PC-9 (cell line): ENCODE data around the gene AHCYL2. TPM values are rescaled to one million over a fixed set of nuclear protein-coding genes. Genes with fewer than 3 reads are reported as not detected.

Experiments
- BruUV-seq: library from RNA; stranded (reverse); fragments of 400-500 nt; replicated peaks from 2 replicates; lab custom pipeline; 2021; lab: Mats Ljungman, UMichigan
- CTCF ChIA-PET: fragments of 300-600 bp; sonication (Branson Sonifier 250); formaldehyde crosslinking; loops from one replicate; lab custom pipeline; 2022; ENCODE audit warnings: antibody characterized with exemption; lab: Charles Lee
- POLR2A ChIA-PET: fragments of 300-600 bp; sonication (Branson Sonifier 250); formaldehyde crosslinking; loops from one replicate; lab custom pipeline; 2022; ENCODE audit warnings: antibody characterized with exemption; ENCODE audit not compliant: unreplicated experiment; lab: Charles Lee
- DNase-seq, 2 experiments: peaks; one replicate each; pipeline versions ENCODE4 v3.0.0 to v3.0.0-alpha.2; 2015 to 2022; ENCODE audit warnings: mixed read lengths in 1 of 2
- H2AFZ ChIP-seq: fragments of 200-600 bp; sonication (generic); 2 replicates; pipeline ENCODE4 v1.8.1; 2017; ENCODE audit warnings: antibody characterized with exemption
- H3F3A ChIP-seq: fragments of 200-600 bp; sonication (generic); 2 replicates; pipeline ENCODE4 v1.8.1; 2017; ENCODE audit warnings: antibody characterized with exemption, mild to moderate bottlenecking, low read depth; ENCODE audit not compliant: insufficient read depth
- H3K27ac ChIP-seq: fragments of 200-600 bp; sonication (generic); 2 replicates; pipeline ENCODE4 v1.6.1; 2016; ENCODE audit warnings: mixed run types
- H3K27me3 ChIP-seq: fragments of 200-600 bp; sonication (generic); 2 replicates; pipeline ENCODE4 v1.6.1; 2016; ENCODE audit warnings: low read depth, mixed run types; ENCODE audit not compliant: insufficient read depth
- H3K36me3 ChIP-seq: fragments of 200-600 bp; sonication (generic); 2 replicates; pipeline ENCODE4 v1.6.1; 2016; ENCODE audit warnings: low read depth, mixed run types
- H3K4me1 ChIP-seq: fragments of 200-600 bp; sonication (generic); replicated peaks from 2 replicates; pipeline ENCODE4 v1.6.1; 2016; ENCODE audit warnings: mixed run types; ENCODE audit not compliant: insufficient read depth
- H3K4me2 ChIP-seq: fragments of 200-600 bp; sonication (generic); 2 replicates; pipeline ENCODE4 v1.6.1; 2017; ENCODE audit warnings: mixed run types
- H3K4me3 ChIP-seq: fragments of 200-600 bp; sonication (generic); 2 replicates; pipeline ENCODE4 v1.6.1; 2016; ENCODE audit warnings: mixed run types
- H3K79me2 ChIP-seq: fragments of 200-600 bp; sonication (generic); 2 replicates; pipeline ENCODE4 v1.6.1; 2017; ENCODE audit warnings: low read depth, mixed run types
- H3K9me2 ChIP-seq: fragments of 200-600 bp; sonication (generic); 2 replicates; pipeline ENCODE4 v1.8.1; 2017; ENCODE audit warnings: mild to moderate bottlenecking; ENCODE audit not compliant: insufficient read depth
- H3K9me3 ChIP-seq: fragments of 200-600 bp; sonication (generic); 2 replicates; pipeline ENCODE4 v1.8.1; 2016; ENCODE audit warnings: low read depth; ENCODE audit not compliant: insufficient read depth
- H4K20me1 ChIP-seq: fragments of 200-600 bp; sonication (generic); 2 replicates; pipeline ENCODE4 v1.8.1; 2017; ENCODE audit not compliant: insufficient read depth
- CTCF ChIP-seq: fragments of 200-600 bp; sonication (generic); conservative IDR thresholded peaks from 2 replicates; pipeline ENCODE4 v1.6.1; 2017; ENCODE audit warnings: mixed run types, antibody characterized with exemption, mild to moderate bottlenecking, moderate library complexity
- EZH2 ChIP-seq: fragments of 200-600 bp; sonication (generic); IDR thresholded peaks from 2 replicates; pipeline ENCODE4 v1.8.0; 2017; ENCODE audit warnings: antibody characterized with exemption, low read depth
- intact Hi-C: fragments of 100-400 bp; cut with micrococcal nuclease; formaldehyde crosslinking; loops from one replicate; pipeline ENCODE4 v1.10.0; 2022; ENCODE audit not compliant: unreplicated experiment
- total RNA-seq: library from RNA; stranded (reverse); gene quantifications from 2 replicates; pipeline ENCODE4 v1.2.3, GENCODE V29; 2021

AHCYL2 gene
- total RNA-seq, 1 experiment from 2014 or later: 15.7 TPM

GRCh38 chr7:129434675-129435318 lies 210.0 kb downstream of the AHCYL2 start:
- no TSS peak for BruUV-seq
- intact Hi-C loops: loop anchor here (1.0 kb wide), 1 partner anchor 20 kb away; no protein-coding TSS in a partner anchor
- POLR2A ChIA-PET: interaction anchor here (0.6 to 0.7 kb wide), 4 partner anchors 9 to 1588 kb away, joined by 3 to 6 read pairs (median 4); no protein-coding TSS in a partner anchor
- Histone ChIP-seq H3K79me2 (peaks cover 38% of the 10 kb centered on the region), H3F3A (peaks cover 15% of the 10 kb centered on the region), H3K4me2 (peak overlapping the region; percentile 90), H3K9me3 (no peaks in the 10 kb centered on the region), H3K27me3 (no peaks in the 10 kb centered on the region), H2AFZ (peak overlapping the region; percentile 86; the same call in 1 of the 2 replicates), H3K27ac (peak overlapping the region; percentile 45), H4K20me1 (no peaks in the 10 kb centered on the region), H3K4me1 (peaks cover 51% of the 10 kb centered on the region), H3K9me2 (no peaks in the 10 kb centered on the region), H3K36me3 (0 out of 2 replicates have a peak, but pooled peaks cover 1% of the 10 kb centered on the region), H3K4me3 (peak overlapping the region; percentile 95)
- DNase-seq: peak in 1 of 2 experiments; percentile 26
- TF ChIP-seq CTCF (no peak), EZH2 (no peak)
- CTCF ChIA-PET: interaction anchor here (0.5 to 1.8 kb wide), 6 partner anchors 33 to 576 kb away, joined by 3 to 7 read pairs (median 4); no protein-coding TSS in a partner anchor

GRCh38 chr7:129435414-129435829 lies 210.6 kb downstream of the AHCYL2 start:
- H3F3A ChIP-seq: peaks cover 15% of the 10 kb centered on the region
- H3K9me2 ChIP-seq: no peaks in the 10 kb centered on the region
- H3K4me1 ChIP-seq: peaks cover 57% of the 10 kb centered on the region
- H3K36me3 ChIP-seq: peaks cover 7% of the 10 kb centered on the region; the same call in 1 of the 2 replicates
- ChIA-PET POLR2A (interaction anchor here (0.6 kb wide), 1 partner anchor 1478 kb away, joined by 4 read pairs; no protein-coding TSS in a partner anchor), CTCF (no interaction called here)
- intact Hi-C loops: no loop called here
- no peaks in the 10 kb centered on the region for H4K20me1 ChIP-seq
- H3K4me2 ChIP-seq: peak overlapping the region; percentile 90
- H3K27me3 ChIP-seq: no peaks in the 10 kb centered on the region
- 0 out of 2 replicates have a peak overlapping the region, but pooled peaks have one; percentile 45 for H3K27ac ChIP-seq
- BruUV-seq: no TSS peak
- H2AFZ ChIP-seq: peak overlapping the region; percentile 86; the same call in 1 of the 2 replicates
- no peak for DNase-seq
- H3K79me2 ChIP-seq: peaks cover 44% of the 10 kb centered on the region
- peak overlapping the region; percentile 95 for H3K4me3 ChIP-seq
- no peaks in the 10 kb centered on the region for H3K9me3 ChIP-seq
- no peak for TF ChIP-seq CTCF
- TF ChIP-seq EZH2: no peak

- H3K4me2 ChIP-seq: peak overlapping the region; percentile 90
- 0 out of 2 replicates have a peak overlapping the region, but pooled peaks have one; percentile 95 for H3K4me3 ChIP-seq
- H3K4me1 ChIP-seq: peaks cover 57% of the 10 kb centered on the region
- H4K20me1 ChIP-seq: no peaks in the 10 kb centered on the region
- no peaks in the 10 kb centered on the region for H3K9me3 ChIP-seq
- TF ChIP-seq EZH2: no peak
- no peak for TF ChIP-seq CTCF
- H3K27me3 ChIP-seq: no peaks in the 10 kb centered on the region
- peaks cover 47% of the 10 kb centered on the region for H3K79me2 ChIP-seq
- CTCF ChIA-PET: no interaction called here
- no peaks in the 10 kb centered on the region for H3K9me2 ChIP-seq
- H3F3A ChIP-seq: peaks cover 15% of the 10 kb centered on the region
- peaks cover 10% of the 10 kb centered on the region; the same call in 1 of the 2 replicates for H3K36me3 ChIP-seq
- POLR2A ChIA-PET: no interaction called here
- BruUV-seq: no TSS peak
- no peak for DNase-seq
- intact Hi-C loops: no loop called here
- no peak overlapping the region for H3K27ac ChIP-seq
- H2AFZ ChIP-seq: no peak overlapping the region
Measured at GRCh38 chr7:129436335-129436923, 211.6 kb downstream of the AHCYL2 start.
